ENCODE results near the gene MAD1L1.

The MAD1L1 gene

GRCh38 chr7:2084781-2085505, 147.8 kb downstream of the MAD1L1 start:
- no peak for DNase-seq (ENCODE audit: low read depth)

GRCh38 chr7:2084331-2084730, 148.4 kb downstream of the MAD1L1 start:
- DNase-seq (ENCODE audit: low read depth), result no peak

DNA sequence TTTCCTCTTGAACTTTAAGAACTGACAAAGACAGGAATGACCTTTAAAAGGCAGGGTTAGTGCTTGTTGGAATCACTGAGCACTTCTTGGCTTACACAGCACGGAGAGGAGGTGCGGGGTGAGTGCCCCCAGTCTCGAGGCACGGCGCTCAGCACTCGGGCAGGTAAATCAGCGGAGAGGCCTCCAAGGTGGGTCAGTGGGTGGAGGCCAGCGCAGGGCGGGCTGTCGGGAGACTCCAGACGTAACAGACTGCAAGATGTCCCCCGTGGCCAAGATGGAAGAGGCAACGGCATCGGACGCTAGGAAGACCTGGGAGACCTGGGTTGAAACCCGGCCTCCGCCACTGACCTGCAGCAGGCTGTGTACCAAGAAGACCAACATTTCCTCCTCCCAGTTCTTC, 149.4 kb downstream of the MAD1L1 start:
- DNase-seq (ENCODE audit: low read depth), result no peak

- DNase-seq (ENCODE audit: low read depth), result no peak
Measured at GRCh38 chr7:2082139-2082998, 150.4 kb downstream of the MAD1L1 start.

GRCh38 chr7:2081526-2082135, 151.1 kb downstream of the MAD1L1 start:
- no peak for DNase-seq (ENCODE audit: low read depth)

DNA sequence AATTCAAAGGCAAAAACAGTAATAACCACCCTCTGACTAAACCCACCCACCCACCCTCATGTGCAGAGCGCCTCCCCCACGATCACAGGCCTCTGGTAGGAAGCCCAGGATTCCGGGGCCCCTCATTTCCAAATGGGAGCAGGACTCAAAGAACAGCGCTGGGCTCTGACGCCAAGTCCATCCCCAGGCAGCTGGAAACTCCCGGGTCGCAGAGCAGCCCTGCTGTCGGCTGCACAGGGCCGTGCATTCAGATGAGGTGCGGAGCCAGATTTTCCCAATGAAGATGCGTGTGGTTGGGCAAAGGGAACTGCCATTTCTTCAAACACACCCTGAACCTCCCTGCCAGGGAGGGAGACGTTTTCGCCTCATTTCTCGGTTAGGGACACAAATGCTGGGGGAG, 152.3 kb downstream of the MAD1L1 start:
- no peak for DNase-seq (ENCODE audit: low read depth)

DNA sequence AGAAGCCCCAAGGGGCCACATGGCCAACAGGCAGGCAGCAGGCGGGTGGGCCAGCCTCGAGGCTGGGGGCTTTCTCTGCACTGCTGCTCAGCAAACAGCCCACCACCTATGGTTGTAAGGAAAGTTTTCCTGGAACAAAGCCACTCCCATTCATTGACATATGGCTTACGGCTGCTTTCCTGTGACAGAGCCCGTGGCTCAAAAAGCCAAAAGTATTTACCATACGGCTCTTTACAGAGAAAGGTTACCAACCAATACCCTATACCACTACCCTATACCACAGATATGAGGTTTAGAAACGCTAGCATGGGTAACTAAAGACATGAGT, 152.7 kb downstream of the MAD1L1 start:
- DNase-seq (ENCODE audit: low read depth), result no peak

GRCh38 chr7:2079332-2080059, 153.2 kb downstream of the MAD1L1 start:
- no peak for DNase-seq (ENCODE audit: low read depth)

GRCh38 chr7:2078899-2079298, 153.8 kb downstream of the MAD1L1 start:
- DNase-seq (ENCODE audit: low read depth), result no peak

GRCh38 chr7:2076649-2077064, 156.1 kb downstream of the MAD1L1 start:
- DNase-seq (ENCODE audit: low read depth), result no peak

DNA sequence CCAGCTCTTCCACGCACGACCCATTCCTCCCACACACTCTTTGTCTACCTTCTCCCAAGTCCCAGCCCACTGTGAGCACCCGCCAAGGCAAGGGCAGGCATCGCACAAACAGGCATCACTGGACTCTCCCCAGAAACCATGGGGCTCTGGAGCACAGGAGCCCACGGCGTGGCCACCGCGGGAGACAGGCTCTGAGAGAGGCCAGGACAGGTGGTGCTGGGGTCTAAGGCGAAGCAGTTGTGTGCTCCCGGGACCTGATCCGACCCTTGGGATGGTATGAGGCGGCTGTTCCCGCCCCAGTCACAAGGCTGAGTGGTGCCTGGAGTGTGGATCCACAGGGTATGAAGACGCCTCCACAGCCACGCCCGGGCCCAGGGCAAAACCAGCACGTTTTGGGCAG, 156.9 kb downstream of the MAD1L1 start:
- DNase-seq (ENCODE audit: low read depth), result no peak

GRCh38 chr7:2074691-2075090, 158.1 kb downstream of the MAD1L1 start:
- DNase-seq (ENCODE audit: low read depth), result no peak

DNA sequence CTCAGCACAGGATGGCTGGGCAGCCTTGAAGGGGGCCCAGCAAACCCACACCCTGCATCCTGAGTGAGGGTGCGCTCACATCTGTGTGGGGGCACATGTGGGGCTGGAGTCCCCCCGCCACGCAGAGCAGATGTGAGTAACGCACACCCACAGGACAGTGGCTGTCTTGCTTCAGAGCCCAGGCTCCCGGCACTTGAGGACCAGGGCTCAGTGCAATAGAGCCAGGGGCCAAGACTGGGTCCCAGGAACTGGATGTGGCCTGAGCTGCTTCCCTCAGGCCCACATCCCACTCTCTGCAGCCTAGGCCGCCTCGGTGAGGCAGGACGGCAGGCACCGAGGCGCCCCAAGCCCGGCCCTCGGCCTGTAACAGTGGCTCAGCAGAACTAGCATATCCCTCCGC, 159.9 kb downstream of the MAD1L1 start:
- DNase-seq (ENCODE audit: low read depth), result no peak

DNA sequence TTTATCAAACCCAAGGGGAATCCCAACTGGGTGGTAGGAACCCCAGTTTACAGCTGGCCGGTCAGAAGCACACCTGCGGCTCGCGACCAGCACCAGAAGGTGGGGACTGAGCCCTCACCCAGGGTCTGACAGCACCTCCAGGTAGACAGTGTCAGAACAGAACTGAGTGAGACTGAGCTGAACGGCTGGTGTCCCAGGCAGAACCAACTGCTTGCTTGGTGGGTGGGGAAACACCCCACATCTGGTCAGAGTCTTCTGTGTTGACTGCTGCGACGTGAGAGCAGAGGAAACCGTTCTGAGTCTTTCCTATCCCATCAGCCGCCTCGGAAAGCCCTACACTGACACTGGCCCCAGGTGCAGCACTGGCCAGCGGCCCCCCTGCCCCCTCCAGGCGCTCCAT, 160.7 kb downstream of the MAD1L1 start:
- no peak for DNase-seq (ENCODE audit: low read depth)

DNA sequence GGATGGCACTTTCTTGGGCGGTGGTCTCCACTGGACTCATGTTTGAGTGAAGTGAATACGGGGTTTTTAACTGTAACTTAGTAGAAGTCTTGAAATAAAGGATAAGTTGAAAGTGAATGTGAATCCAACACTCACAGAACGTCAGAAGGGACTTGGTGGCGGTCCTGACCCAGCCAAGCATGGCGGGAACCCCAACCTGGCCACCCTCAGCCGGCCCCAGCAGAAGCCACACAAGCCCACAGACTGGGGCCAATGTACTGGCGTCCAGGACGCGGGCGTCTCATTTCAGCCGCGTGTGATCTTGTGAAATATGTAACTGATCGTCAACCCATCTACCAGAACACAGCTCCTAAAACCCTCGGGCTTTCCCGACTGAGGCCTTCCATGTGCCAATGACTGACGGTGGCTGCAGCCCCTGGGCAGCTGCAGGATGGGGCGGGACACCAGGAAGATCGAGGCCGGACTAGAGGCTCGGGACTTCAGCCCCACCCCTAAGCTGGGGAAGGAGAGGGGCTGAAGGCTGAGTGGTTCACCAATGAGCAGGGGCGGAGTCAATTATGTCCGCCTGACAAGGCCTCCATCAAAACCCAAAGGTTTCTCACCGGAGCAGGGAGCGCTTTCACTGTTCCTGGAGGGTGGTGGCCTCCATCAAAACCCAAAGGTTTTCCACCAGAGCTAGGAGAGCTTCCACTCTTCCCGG, 161.5 kb downstream of the MAD1L1 start:
- no peak for DNase-seq (ENCODE audit: low read depth)

GRCh38 chr7:2070151-2070763, 162.5 kb downstream of the MAD1L1 start:
- DNase-seq (ENCODE audit: low read depth), result no peak

GRCh38 chr7:2069472-2069860, 163.3 kb downstream of the MAD1L1 start:
- DNase-seq (ENCODE audit: low read depth), result no peak

DNA sequence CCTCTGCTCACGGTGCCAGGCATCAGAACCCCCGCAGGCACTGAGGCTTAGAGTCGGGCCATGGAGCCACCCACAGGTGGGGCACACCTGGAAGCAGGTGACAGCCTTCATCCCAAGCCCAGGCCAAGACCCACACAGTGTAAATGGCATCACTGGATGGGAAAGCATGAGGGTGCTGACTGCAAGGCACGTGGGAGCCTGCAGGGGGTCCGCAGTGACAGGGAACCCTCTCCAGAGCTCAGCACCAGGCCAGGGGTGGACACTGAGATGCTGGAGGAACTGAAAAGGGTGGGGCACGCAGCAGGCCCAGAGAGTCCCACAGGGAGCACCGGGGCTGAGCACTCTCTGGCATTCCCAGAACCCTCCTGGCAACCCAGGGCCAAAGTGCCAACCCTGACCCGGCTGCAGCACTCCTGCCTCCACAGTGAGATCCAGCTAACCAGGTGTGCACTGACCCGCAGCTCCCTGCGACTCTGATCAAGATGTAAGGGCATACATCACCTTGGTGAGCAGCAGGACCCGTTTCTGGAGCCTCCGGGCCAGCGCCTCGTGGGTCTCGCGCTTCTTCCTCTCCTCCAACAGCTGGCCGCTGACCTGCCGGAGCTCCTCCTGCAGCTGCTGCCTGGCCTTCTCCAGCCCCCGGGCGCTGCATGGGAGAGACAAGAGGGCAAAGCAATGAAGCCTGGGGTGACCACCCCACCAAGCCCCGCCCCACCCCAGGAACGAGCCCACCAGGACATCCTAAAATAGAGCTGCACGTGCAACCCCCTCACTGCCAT, 163.9 kb downstream of the MAD1L1 start:
- DNase-seq (ENCODE audit: low read depth), result no peak

- DNase-seq (ENCODE audit: low read depth), result no peak
Measured at GRCh38 chr7:2066251-2066919, 166.4 kb downstream of the MAD1L1 start.

DNA sequence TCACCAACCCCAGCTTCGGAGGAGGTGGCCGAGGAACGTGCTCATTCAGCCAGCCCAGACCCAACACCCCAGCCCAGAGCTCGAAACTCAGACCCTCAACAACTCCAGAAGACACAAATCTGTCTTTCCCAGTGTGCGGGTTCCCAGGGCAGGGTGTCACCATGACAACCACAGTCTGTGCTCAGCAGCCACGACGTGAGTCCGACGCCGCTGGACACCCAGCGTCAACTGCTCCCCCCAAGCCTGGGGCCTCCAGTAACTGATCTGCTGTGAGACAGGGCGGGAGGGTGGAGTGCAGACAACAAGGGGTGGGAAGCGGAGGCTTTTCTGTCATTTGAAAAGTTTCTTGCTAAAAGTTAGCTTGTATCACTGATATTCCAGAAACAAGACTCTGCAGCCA, 167.2 kb downstream of the MAD1L1 start:
- no peak for DNase-seq (ENCODE audit: low read depth)
